GM21360 (cell line): ENCODE data around the gene ADAMTS15.

ENCODE experiments used
- ATAC-seq: cut with Tn5 transposase; IDR thresholded peaks from one replicate; pipeline ENCODE4 v1.9.1; 2021; ENCODE audit warnings: mild to moderate bottlenecking, moderate library complexity; ENCODE audit not compliant: unreplicated experiment

The ADAMTS15 gene, protein sequence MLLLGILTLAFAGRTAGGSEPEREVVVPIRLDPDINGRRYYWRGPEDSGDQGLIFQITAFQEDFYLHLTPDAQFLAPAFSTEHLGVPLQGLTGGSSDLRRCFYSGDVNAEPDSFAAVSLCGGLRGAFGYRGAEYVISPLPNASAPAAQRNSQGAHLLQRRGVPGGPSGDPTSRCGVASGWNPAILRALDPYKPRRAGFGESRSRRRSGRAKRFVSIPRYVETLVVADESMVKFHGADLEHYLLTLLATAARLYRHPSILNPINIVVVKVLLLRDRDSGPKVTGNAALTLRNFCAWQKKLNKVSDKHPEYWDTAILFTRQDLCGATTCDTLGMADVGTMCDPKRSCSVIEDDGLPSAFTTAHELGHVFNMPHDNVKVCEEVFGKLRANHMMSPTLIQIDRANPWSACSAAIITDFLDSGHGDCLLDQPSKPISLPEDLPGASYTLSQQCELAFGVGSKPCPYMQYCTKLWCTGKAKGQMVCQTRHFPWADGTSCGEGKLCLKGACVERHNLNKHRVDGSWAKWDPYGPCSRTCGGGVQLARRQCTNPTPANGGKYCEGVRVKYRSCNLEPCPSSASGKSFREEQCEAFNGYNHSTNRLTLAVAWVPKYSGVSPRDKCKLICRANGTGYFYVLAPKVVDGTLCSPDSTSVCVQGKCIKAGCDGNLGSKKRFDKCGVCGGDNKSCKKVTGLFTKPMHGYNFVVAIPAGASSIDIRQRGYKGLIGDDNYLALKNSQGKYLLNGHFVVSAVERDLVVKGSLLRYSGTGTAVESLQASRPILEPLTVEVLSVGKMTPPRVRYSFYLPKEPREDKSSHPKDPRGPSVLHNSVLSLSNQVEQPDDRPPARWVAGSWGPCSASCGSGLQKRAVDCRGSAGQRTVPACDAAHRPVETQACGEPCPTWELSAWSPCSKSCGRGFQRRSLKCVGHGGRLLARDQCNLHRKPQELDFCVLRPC

GRCh38 chr11:130448416-130449309 is at the start of gene ADAMTS15:
Gene ADAMTS15, plus strand, starts transcription at chr11:130448645. Its CDS starts 329 bp downstream, at chr11:130448974.
- peak; percentile 54 for ATAC-seq

DNA sequence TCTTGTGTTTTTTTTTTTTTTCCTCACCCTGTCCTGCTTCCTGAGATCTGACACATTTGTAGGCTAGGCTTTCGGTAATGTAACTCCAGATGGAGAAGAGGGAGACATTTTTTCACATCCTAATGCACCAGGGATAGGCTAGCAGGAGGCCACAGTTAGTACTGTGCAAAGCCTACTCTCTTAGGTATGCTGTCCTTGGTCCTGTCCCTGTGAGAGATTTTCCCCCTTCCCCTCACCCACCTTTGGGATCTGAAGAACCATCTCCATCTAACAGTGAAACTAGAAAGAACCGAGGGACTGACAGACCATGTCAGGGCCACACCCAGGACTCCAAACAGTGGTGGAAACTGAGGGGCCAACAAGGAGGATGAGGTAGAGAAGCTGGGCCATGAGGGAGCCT is 49.2 kb upstream of the ADAMTS15 start:
- ATAC-seq, result no peak

GRCh38 chr11:130400781-130401483 is 47.5 kb upstream of the ADAMTS15 start:
- no peak for ATAC-seq

- no peak for ATAC-seq
These were observed 45.9 kb upstream of the ADAMTS15 start for GRCh38 chr11:130402570-130402969.

DNA sequence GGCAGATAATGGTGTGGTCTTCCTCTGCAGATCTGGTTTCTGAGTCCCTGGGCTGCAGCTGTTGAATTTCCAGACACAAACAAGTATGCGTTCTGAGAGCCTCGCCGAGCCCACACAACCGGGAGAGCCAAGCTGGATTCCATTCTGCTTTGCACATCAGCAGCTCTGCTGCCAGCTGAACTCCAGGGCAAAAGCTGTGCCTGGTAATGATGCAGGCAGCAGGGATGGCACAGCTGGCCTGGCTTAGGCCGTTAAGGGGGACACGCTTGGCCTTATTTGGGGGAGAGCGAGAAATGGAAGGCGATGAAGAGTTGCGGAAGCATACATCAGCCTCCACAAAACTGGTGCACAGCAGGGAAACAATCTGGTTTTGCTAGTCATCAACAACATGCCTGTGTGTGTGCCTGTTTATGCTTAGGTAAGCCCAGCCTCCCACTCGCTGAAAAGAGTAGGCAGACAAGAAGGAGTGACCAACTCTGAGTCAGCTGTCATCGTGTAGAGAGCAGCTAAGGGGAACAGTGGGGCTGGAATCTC is 45.1 kb upstream of the ADAMTS15 start:
- no peak for ATAC-seq

DNA sequence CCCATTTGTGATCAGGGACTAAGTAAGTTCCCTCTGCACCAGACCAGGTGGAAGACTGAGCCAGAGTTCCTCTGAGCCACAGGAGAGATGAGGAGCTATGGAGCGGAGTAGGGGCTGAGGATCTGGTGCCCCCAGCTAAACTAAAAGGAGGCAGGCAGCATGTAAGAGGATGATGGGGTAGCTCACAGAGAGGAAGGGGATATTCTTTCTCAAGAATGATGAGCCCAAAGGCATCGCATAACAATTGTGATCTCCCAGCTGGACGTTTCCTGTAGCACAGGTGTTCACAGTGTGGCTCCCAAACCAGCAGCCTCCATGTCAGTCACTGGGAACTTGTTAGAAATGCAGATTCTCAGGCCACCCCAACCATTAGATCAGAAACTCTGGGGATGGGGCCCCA is 44.5 kb upstream of the ADAMTS15 start:
- no peak for ATAC-seq

DNA sequence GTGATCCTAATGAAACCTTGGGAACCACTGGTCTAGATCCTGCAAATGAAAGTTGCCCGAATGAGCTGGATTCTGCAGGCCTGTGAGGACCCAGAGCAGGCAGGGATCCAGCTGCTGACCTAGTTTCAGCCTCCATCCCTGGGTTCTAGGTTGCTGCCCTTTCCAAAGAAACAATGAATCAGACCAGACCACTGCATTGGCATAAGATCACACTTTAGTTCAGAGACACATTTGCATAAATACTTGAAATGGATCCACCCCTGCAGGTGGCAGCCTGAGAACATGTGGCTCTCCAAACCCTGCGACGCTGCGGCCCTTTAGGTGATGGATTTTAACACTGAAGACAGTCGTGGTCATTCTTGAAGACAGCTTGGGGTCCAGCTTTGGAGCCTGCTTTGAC is 43.7 kb upstream of the ADAMTS15 start:
- no peak for ATAC-seq

DNA sequence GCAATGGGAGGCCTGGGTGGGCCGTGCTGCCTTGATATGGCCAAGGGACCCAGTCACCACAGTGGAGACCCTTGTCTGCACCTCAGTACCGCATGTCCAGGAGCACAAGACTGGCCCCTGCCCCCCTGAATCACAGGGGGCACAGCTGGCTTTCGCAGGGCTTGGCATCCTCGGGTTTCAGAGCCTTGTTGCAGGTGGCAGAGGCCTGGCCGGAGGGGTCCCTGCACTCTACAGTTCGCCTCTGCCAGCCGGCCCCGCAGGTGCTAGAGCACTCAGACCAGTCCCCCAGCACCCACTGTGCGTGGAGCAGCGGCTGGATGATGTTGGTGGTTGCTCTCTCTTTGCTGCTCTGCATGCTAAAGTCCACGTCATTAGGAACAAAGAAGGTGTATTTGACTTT is 43.0 kb upstream of the ADAMTS15 start:
- no peak for ATAC-seq

DNA sequence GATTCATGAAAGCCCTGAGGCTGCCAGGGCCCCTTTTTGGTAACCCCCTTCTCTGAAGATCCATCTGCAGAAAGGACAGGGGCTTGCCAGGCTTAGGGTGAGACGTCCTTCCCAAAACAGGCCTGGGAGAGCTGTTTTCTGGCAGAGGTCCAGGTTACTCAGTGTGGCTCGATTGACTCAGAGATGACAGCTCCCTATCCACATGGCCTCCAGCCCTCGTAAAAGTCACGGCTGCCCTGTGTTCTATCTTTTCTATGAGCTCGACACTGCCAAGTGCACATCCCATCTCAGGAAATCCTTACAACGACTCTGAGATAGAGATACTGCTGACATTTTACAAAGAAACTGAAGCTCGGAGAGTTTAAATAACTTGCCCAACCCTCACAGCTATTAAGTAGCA is 40.5 kb upstream of the ADAMTS15 start:
- ATAC-seq, result no peak

DNA sequence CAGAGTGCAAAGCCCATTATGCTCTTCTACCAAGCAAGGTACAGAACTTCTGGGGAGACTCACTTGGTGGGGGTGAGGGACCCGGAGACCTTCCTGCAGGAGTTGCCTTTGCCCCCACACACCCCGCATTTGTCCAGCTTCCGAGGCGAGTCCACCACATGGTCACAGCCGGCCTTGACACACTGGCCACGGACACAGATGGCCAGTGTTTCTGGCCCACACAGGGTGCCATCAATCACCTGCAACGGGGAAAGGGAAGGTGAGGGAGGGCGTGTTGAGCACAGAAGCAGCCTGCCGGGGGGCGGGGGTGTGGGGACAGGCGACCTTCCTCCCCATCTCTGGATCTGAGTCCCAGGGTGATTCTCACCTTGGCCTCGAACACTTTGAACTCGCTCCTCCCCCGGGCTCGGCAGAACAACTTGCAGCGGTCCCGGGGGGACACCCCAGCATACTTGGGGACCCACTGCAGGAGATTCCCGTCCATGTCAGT is 40.0 kb upstream of the ADAMTS15 start:
- no peak for ATAC-seq

DNA sequence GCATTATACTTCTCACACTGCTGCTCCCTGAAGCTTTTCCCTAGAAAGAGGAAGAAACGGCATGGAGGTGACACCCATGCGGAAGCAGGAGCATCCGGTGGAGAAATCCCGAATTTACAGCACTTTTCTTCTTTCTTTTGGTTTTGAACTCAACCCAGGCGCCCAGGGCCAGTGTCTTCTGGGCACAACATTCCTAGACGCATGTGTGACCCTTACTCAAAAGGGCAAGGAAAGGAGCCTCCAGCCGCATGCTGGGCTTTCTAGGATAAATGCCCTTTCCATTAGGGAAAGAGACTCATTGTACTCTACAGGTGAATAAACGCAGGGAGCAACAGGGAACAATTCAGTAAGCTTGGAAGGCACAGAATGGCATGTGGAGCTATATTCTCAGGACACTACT is 39.5 kb upstream of the ADAMTS15 start:
- no peak for ATAC-seq

- no peak for ATAC-seq
These were observed 38.7 kb upstream of the ADAMTS15 start for GRCh38 chr11:130409594-130410388.

GRCh38 chr11:130411223-130411622 is 37.2 kb upstream of the ADAMTS15 start:
- ATAC-seq, result no peak

DNA sequence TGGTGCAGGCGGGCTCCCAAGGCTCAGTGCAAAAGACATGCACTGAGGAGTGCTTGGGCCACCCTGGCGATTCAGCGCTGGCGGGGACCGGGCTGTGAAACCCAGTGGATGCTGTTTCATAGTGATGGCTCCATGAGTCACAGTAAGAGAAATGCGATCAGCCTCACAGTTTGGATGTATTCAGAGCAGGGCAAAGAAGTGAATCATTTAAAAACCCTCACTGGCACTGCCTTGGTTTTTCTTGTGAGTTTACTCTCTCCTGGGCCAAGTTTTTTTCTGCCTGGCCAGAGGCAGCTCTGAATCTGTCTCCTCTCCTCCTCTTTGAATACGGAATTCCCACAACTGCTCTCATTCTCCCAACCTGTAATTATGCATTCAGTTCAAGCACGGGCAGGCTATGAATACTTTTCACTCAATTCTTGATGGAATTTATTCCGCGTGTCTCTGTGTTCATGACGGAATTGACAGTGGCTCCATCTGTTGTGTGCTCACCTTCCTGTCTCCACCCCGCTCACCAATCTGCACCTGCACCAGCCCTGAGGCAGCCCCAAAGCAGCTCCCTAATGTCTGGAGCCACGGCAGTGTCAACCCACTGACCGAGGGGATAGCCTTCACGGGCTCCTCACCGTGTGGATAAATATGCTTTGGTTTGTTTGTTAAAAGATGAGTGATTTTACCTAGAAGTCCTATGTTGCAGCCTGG is 34.9 kb upstream of the ADAMTS15 start:
- ATAC-seq, result no peak

DNA sequence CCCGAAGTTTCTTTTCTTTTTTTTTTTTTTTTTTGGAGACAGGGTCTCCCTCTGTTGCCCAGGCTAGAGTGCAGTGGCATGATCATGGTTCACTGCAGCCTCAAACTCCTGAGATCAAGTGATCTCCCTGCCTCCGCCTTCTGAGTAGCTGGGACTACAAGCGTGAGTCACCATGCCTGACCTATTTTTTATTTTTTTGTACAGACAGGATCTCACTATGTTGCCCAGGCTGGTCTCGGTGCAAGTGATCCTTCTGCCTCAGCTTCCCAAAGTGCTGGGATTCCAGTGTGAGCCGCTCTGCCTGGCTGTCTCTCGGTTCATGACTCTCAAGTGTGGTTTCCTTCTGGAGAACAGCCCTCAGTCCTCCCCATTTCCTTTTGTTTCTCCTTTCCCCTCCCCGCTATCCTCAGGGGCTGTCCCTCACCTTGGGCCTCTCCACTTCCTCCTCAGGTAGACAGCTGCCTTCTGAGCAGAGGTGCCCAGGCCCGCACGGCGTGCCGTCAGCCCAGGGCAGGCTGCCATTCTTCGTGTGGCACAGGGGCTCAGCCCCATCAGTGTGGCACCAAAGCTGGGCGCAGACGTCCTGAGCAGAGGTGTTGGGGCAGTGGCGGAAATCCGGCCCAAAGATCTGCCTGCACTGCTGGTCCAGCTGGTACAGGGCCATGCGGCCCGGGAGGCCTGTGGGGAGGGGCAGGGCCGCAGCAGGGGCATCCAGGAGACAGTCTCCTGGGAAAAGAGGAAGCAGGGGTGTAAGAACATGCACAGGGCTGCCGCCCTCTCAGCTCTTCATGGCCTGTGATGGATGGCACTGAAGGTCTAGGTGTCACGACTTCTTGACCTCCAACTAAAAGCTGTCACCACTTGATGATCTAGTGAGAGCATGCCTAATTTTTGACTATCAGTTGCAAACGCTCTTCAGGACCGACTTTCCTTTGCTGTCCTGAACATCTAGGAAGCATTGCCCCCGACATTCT is 34.1 kb upstream of the ADAMTS15 start:
- ATAC-seq, result no peak

DNA sequence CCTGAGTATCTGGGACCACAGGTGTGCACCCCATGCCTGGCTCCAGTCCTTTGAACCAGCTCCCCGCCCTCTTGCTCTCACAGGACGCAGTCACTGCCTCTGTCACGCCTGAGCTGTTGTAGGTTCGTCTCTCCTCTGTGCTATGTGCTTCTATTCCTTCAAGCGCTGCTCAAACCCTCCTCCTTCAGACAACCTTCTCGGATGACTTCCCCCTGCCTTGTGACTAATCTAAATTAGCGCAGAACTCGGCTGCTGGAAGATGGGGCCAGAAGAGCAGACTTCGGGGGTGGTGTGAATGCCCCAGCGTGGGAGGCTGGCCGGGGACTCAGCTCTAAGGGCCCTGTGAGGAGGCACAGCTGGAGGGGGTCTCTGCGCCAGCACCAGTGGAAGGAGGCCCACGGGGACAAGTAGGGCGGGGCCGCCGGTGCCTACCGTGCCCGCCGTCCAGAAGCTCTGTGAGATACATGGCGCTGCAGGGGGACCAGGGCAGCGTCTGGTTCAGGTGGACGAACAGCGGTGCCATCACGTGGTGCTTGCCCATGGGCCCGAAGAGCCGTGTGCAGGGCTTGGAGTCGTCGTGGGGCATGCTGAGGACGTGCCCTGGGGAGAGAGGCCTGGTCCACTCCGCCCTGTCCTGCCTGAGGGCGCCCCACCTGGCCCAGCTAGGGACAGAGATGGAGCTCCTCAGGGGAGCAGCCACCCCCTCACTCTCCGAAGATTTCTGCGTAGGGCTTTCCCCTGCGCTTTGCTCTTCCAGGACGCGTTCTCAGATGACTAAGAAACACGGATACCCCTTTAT is 32.5 kb upstream of the ADAMTS15 start:
- ATAC-seq, result no peak
